K562 (cell line): ENCODE measurements around the gene OSM. TPM values are rescaled to one million over a fixed set of nuclear protein-coding genes. Genes with fewer than 3 reads are reported as not detected.
A peak's percentile ranks its signal among the peaks of the same experiment; 100 is the strongest.

Experiments
- BCLAF1 ChIP-seq, 2 experiments: fragments of 450-650 bp in 1 of 2; IDR thresholded peaks; 2 replicates each; pipeline ENCODE4 v1.6.1; 2011 to 2017; ENCODE audit warnings: low read depth in 2 of 2, antibody characterized with exemption in 1 of 2, borderline replicate concordance in 1 of 2, low read length in 1 of 2, mild to moderate bottlenecking in 1 of 2, mixed read lengths in 1 of 2; ENCODE audit not compliant: control insufficient read depth in 1 of 2
- CHD4 ChIP-seq: fragments of 200-600 bp; sonication (generic); IDR thresholded peaks from 3 replicates; pipeline ENCODE4 v1.6.1; 2012; ENCODE audit warnings: low read depth, mild to moderate bottlenecking, mixed read lengths, low read length, inconsistent platforms; ENCODE audit not compliant: insufficient read depth, insufficient replicate concordance, poor library complexity, severe bottlenecking
- EWSR1 ChIP-seq: fragments of 450-650 bp; IDR thresholded peaks from 2 replicates; pipeline ENCODE4 v1.6.1; 2018; ENCODE audit warnings: borderline replicate concordance, mild to moderate bottlenecking, low read depth, moderate library complexity; ENCODE audit not compliant: partially characterized antibody
- GTF2E2 ChIP-seq: fragments of 200-800 bp; sonication (Bioruptor generic); IDR thresholded peaks from 2 replicates; pipeline ENCODE4 v1.6.1; 2016; ENCODE audit warnings: missing genetic modification characterization, missing compliant biosample characterization
- PKNOX1 ChIP-seq: fragments of 450-650 bp; IDR thresholded peaks from 2 replicates; pipeline ENCODE4 v1.6.1; 2016
- SMAD2 ChIP-seq: fragments of 150-350 bp; IDR thresholded peaks from 2 replicates; pipeline ENCODE4 v1.6.1; 2014; ENCODE audit warnings: low read depth, mild to moderate bottlenecking, low read length
- TEAD4 ChIP-seq, 2 experiments: sonication (generic) in 1 of 2; formaldehyde crosslinking in 1 of 2; IDR thresholded peaks; 2 replicates each; pipeline versions ENCODE4 v1.6.1 to v1.8.0; 2012 to 2022; ENCODE audit warnings: borderline replicate concordance in 1 of 2, inconsistent platforms in 1 of 2, low read length in 1 of 2, mild to moderate bottlenecking in 1 of 2, missing genetic modification reagents in 1 of 2
- ZNF274 ChIP-seq: IDR thresholded peaks from 2 replicates; pipeline ENCODE4 v1.6.1; 2011; ENCODE audit warnings: low read depth, mild to moderate bottlenecking, low read length, moderate library complexity, borderline replicate concordance
- polyA plus RNA-seq, 8 experiments: library from polyadenylated mRNA; depleted of rRNA in 4 of 8; stranded (reverse) in 5 of 8; unstranded in 3 of 8; fragments of >200 nt; fragmentation: Nextera tagmentation in 2 of 8; fragmentation: Illumina TruSeq in 1 of 8; extraction: Ambion mirVana in 2 of 8; extraction: Trizol in 1 of 8; gene quantifications; 2 replicates each; pipeline versions ENCODE4 v1.2.1 to v1.2.3, GENCODE V29; 2011 to 2014; ENCODE audit warnings: inconsistent platforms in 1 of 8, missing spikeins in 1 of 8
- total RNA-seq, 7 experiments: library from RNA; depleted of rRNA in 6 of 7; stranded (reverse); fragments of >200 nt in 6 of 7; fragmentation: Illumina TruSeq in 2 of 7; extraction: Trizol in 2 of 7; gene quantifications; 2 replicates each; pipeline versions ENCODE4 v1.2.1 to v1.2.3, GENCODE V29; 2011 to 2021; ENCODE audit warnings: low replicate concordance in 1 of 7
- TF ChIP-seq, protein P1 (sequence below), 2 experiments: fragments of 450-650 bp in 1 of 2; sonication (generic) in 1 of 2; formaldehyde crosslinking in 1 of 2; IDR thresholded peaks in 1 of 2; conservative IDR thresholded peaks in 1 of 2; 2 replicates each; pipeline versions ENCODE4 v1.6.1 to v1.8.1; 2016 to 2023; ENCODE audit warnings: mild to moderate bottlenecking in 2 of 2, moderate library complexity in 2 of 2, inconsistent platforms in 1 of 2, missing genetic modification reagents in 1 of 2
- TF ChIP-seq, protein P2 (sequence below): fragments of 450-650 bp; IDR thresholded peaks from 2 replicates; pipeline ENCODE4 v1.7.1; 2018; ENCODE audit warnings: mild to moderate bottlenecking, low read depth; ENCODE audit not compliant: partially characterized antibody

OSM gene
- total and polyA plus RNA-seq, 9 of the 15 experiments (the other 6 are each of a cell fraction or from before 2014, with no cell fraction given) = 0.22 TPM; not detected in 8

DNA sequence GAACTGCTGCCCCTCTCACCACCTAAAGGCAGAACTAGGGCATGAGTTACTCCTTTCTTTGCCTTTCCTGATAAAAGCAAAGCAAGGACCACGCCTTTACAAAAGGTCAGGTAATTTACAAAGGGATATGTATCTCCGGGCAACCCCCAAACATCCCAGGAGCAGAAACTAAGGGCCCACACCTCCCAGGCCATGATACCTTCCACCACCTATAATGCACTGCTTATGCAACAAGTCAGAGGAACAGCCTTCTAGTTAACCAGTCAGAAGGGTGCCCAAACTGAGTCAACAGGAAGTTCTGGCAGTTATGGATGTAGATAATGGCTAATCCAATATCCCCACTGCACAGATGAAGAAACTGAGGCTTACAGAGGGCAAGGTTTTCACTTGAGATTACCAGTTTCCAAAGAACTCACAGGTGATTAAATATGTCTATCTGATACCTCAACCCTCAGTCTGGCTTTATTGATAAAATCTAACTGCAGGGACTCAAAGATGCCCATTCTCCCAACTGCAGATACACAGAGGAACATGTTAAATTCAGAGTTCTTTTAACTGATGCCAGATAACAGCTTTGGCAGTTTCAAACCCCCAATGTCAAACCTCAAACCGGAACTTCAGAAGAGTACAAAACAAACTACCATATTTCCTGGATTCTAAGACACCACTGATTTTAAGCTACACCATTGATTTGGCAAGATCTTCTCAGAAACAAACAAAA lies 39.4 kb upstream of the OSM start (continued):
- TF ChIP-seq, protein P1, sequence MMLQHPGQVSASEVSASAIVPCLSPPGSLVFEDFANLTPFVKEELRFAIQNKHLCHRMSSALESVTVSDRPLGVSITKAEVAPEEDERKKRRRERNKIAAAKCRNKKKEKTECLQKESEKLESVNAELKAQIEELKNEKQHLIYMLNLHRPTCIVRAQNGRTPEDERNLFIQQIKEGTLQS (IDR thresholded peaks at IDR 0.05) = 0 out of 2 replicates have a peak, but pooled peaks have one; percentile 31
- TF ChIP-seq, protein P1 (CRISPR knock-in tag; conservative IDR thresholded peaks at IDR 0.05) = no peak
- no peak for TF ChIP-seq EWSR1
- TF ChIP-seq TEAD4 (IDR thresholded peaks at IDR 0.05; ENCODE audit: low read length) = peak; percentile 52; the same call in 1 of the 2 replicates
- TF ChIP-seq TEAD4 (CRISPR knock-in tag; IDR thresholded peaks at IDR 0.05; ENCODE audit: borderline replicate concordance) = no peak
- TF ChIP-seq BCLAF1 (IDR thresholded peaks at IDR 0.05; ENCODE audit: borderline replicate concordance in 1 of 2, control insufficient read depth in 1 of 2, low read depth in 2 of 2, low read length in 1 of 2) = no peak
- TF ChIP-seq SMAD2 = no peak
- TF ChIP-seq CHD4 = peak; percentile 64
- no peak for TF ChIP-seq ZNF274
- TF ChIP-seq, protein P2, sequence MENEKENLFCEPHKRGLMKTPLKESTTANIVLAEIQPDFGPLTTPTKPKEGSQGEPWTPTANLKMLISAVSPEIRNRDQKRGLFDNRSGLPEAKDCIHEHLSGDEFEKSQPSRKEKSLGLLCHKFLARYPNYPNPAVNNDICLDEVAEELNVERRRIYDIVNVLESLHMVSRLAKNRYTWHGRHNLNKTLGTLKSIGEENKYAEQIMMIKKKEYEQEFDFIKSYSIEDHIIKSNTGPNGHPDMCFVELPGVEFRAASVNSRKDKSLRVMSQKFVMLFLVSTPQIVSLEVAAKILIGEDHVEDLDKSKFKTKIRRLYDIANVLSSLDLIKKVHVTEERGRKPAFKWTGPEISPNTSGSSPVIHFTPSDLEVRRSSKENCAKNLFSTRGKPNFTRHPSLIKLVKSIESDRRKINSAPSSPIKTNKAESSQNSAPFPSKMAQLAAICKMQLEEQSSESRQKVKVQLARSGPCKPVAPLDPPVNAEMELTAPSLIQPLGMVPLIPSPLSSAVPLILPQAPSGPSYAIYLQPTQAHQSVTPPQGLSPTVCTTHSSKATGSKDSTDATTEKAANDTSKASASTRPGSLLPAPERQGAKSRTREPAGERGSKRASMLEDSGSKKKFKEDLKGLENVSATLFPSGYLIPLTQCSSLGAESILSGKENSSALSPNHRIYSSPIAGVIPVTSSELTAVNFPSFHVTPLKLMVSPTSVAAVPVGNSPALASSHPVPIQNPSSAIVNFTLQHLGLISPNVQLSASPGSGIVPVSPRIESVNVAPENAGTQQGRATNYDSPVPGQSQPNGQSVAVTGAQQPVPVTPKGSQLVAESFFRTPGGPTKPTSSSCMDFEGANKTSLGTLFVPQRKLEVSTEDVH = no peak
- TF ChIP-seq PKNOX1 = 0 out of 2 replicates have a peak, but pooled peaks have one; percentile 23
- TF ChIP-seq GTF2E2 (tag) = no peak
- TF ChIP-seq, all 486 proteins: peak for 37
